ENCODE results near the gene ELF3.
"Not testable (repeated sequence)": the region's sequence is repeated elsewhere in the genome, so short reads cannot be mapped to it uniquely, and the experiment has no call there.

- TF ChIP-seq TAF1 (IDR thresholded peaks at IDR 0.05; ENCODE audit: borderline replicate concordance, low read depth, low read length); POLR2AphosphoS5 (IDR thresholded peaks at IDR 0.05; ENCODE audit: low read depth, low read length): not testable (repeated sequence)
Measured at GRCh38 chr1:201962382-201962781, 48.0 kb upstream of the ELF3 start.

All from GM12892 (cell line).